HG02840 (cell line): ENCODE data around the gene TAS2R16.
"Not testable (repeated sequence)": the region's sequence is repeated elsewhere in the genome, so short reads cannot be mapped to it uniquely, and the experiment has no call there.

Experiments
- ATAC-seq: cut with Tn5 transposase; IDR thresholded peaks from one replicate; pipeline ENCODE4 v1.9.1; 2021; ENCODE audit warnings: mild to moderate bottlenecking, moderate library complexity, moderate number of reproducible peaks; ENCODE audit not compliant: unreplicated experiment, low FRiP score

TAS2R16 gene

DNA sequence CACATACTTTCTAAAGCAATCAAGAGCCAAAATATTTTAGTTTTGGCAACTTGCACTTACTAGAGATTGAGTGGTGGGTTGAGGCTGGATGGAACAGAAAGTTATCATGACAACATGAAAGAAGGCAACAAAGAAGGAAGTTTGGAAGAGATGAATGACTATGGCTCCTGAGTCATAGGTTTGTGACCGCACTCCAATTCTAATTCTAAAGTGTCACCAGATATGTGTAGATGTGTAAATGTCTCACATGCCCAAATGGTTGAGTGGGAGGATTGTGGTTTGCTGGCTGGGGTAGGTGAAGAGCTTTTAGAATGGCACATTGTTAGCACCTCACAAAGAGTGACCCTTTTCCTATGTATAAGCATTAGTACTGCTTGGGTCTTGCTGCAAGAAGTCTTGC is 20.2 kb downstream of the TAS2R16 start:
- no peak for ATAC-seq

- no peak for ATAC-seq
Observed at GRCh38 chr7:122974229-122974628, 21.3 kb downstream of the TAS2R16 start.

DNA sequence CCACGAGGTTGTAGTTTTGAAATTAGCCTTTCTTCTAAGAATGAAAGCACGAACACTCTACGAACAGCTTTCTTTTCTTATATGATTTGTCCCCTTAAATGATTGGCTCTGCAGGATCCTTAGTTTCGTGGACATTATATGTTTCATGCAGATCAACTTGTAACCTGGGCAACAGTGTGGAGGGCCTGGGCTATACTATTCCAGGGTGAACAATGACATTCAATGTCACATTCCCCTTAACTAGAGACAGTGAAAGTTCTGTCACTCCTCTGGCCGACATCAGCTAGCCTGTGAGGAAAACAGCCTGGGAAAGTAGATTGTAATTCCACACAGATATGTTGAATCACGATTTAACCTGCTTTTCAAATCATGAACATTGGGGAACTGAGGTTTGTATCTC is 23.4 kb downstream of the TAS2R16 start:
- ATAC-seq = no peak

- no peak for ATAC-seq
Observed at GRCh38 chr7:122970740-122971725, 24.5 kb downstream of the TAS2R16 start.

DNA sequence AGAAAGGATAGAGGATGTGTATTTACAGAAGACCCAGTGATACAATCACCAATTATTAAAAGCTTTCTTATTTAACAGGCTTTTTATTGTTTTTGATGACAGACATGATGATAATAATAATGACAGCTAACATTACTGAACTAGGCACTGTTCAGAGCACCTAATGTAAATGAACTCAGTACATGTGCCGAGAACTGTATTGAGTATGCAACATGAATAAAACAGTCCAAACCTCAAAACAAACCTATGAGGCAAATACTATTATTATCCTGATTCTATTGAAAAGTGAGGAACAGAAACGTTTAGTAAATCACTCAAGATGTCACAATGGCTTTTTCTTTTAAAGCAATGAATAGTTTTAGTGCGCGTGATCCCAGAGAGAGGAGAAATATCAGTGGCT is 27.1 kb downstream of the TAS2R16 start:
- no peak for ATAC-seq

GRCh38 chr7:122965306-122965705 is 30.2 kb downstream of the TAS2R16 start:
- no peak for ATAC-seq

GRCh38 chr7:122953678-122954077 is 41.8 kb downstream of the TAS2R16 start:
- ATAC-seq = not testable (repeated sequence)

DNA sequence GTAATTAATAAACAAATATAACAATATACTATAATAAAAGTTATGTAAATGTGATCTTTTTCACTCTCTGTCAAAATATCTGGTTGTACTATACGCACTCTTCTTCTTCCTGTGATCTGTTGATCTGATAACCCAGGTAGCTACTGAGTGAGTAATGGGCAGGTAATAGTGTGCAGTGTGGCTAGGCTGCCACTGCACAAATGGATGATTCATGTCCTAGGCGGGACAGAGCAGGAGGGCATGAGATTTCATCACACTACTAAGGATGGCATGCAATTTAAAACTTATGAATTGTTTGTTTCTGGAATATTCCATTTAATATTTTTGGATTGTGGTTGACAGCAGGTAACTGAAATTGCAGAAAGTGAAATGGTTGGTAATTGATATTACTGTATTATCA is 44.5 kb downstream of the TAS2R16 start:
- no peak for ATAC-seq

- ATAC-seq = no peak
Observed at GRCh38 chr7:122949186-122949585, 46.3 kb downstream of the TAS2R16 start.
